H9 (cell line): ENCODE results near the gene CTSL. TPM values are rescaled to one million over a fixed set of nuclear protein-coding genes. Genes with fewer than 3 reads are reported as not detected.

ENCODE experiments used
- DNase-seq: peaks from one replicate; pipeline ENCODE4 v3.0.0-alpha.2; 2017
- H2AFZ ChIP-seq: one replicate; pipeline ENCODE4 v1.6.1; 2013; ENCODE audit warnings: mild to moderate bottlenecking, low read length, control low read depth, moderate library complexity
- H2AK5ac ChIP-seq: 2 replicates; pipeline ENCODE4 v1.6.1; 2013; ENCODE audit warnings: low read length, control low read depth, mixed read lengths; ENCODE audit not compliant: insufficient read length
- H2BK120ac ChIP-seq: one replicate; pipeline ENCODE4 v1.6.1; 2013; ENCODE audit warnings: low read depth, mild to moderate bottlenecking, low read length, control low read depth, inconsistent platforms; ENCODE audit not compliant: poor library complexity, severe bottlenecking
- H2BK12ac ChIP-seq: 2 replicates; pipeline ENCODE4 v1.6.1; 2013; ENCODE audit warnings: low read length, control low read depth, mixed read lengths, low read depth; ENCODE audit not compliant: insufficient read length
- H2BK15ac ChIP-seq: 2 replicates; pipeline ENCODE4 v1.6.1; 2013; ENCODE audit warnings: low read depth, low read length, control low read depth
- H2BK20ac ChIP-seq: one replicate; pipeline ENCODE4 v1.6.1; 2013; ENCODE audit warnings: low read depth, mild to moderate bottlenecking, low read length, control low read depth, inconsistent platforms; ENCODE audit not compliant: poor library complexity, severe bottlenecking
- H2BK5ac ChIP-seq: 2 replicates; pipeline ENCODE4 v1.6.1; 2013; ENCODE audit warnings: low read length, control low read depth, mixed read lengths; ENCODE audit not compliant: insufficient read length
- H3K14ac ChIP-seq: 2 replicates; pipeline ENCODE4 v1.6.1; 2013; ENCODE audit warnings: low read length, control low read depth; ENCODE audit not compliant: insufficient read depth
- H3K18ac ChIP-seq: 2 replicates; pipeline ENCODE4 v1.6.1; 2013; ENCODE audit warnings: low read depth, mild to moderate bottlenecking, mixed read lengths, low read length, control low read depth; ENCODE audit not compliant: insufficient read length
- H3K23ac ChIP-seq: 2 replicates; pipeline ENCODE4 v1.6.1; 2013; ENCODE audit warnings: low read length, control low read depth, mixed read lengths, low read depth; ENCODE audit not compliant: insufficient read length
- H3K23me2 ChIP-seq: 2 replicates; pipeline ENCODE4 v1.6.1; 2013; ENCODE audit warnings: low read depth, mild to moderate bottlenecking, mixed read lengths, low read length, control low read depth; ENCODE audit not compliant: insufficient read length, poor library complexity, severe bottlenecking
- H3K27ac ChIP-seq: 2 replicates; pipeline ENCODE4 v1.5.1; 2013; ENCODE audit warnings: low read length, control low read depth, mixed read lengths, low read depth; ENCODE audit not compliant: insufficient read length
- H3K27me3 ChIP-seq: 2 replicates; pipeline ENCODE4 v1.6.1; 2013; ENCODE audit warnings: low read length, control low read depth, inconsistent platforms; ENCODE audit not compliant: insufficient read depth
- H3K4ac ChIP-seq: 2 replicates; pipeline ENCODE4 v1.6.1; 2013; ENCODE audit warnings: low read depth, mild to moderate bottlenecking, control low read depth, inconsistent platforms, low read length, moderate library complexity
- H3K4me1 ChIP-seq: 2 replicates; pipeline ENCODE4 v1.6.1; 2013; ENCODE audit warnings: low read length, control low read depth, inconsistent platforms; ENCODE audit not compliant: insufficient read depth
- H3K4me2 ChIP-seq: 2 replicates; pipeline ENCODE4 v1.6.1; 2013; ENCODE audit warnings: low read length, control low read depth, mixed read lengths; ENCODE audit not compliant: insufficient read length, insufficient read depth
- H3K56ac ChIP-seq: 2 replicates; pipeline ENCODE4 v1.6.1; 2013; ENCODE audit warnings: low read depth, mild to moderate bottlenecking, mixed read lengths, low read length, control low read depth; ENCODE audit not compliant: insufficient read length
- H3K79me1 ChIP-seq: 2 replicates; pipeline ENCODE4 v1.6.1; 2013; ENCODE audit warnings: low read depth, mild to moderate bottlenecking, moderate library complexity, low read length, control low read depth, inconsistent platforms; ENCODE audit not compliant: insufficient read depth, poor library complexity, severe bottlenecking
- H3K79me2 ChIP-seq: 2 replicates; pipeline ENCODE4 v1.6.1; 2013; ENCODE audit warnings: low read length, control low read depth, inconsistent platforms; ENCODE audit not compliant: insufficient read depth
- H3K9ac ChIP-seq: 2 replicates; pipeline ENCODE4 v1.6.1; 2013; ENCODE audit warnings: low read length, control low read depth, mixed read lengths; ENCODE audit not compliant: insufficient read length; ENCODE audit errors: extremely low read depth
- H3K9me3 ChIP-seq: one replicate; pipeline ENCODE4 v1.6.1; 2013; ENCODE audit warnings: low read depth, low read length, inconsistent platforms; ENCODE audit not compliant: control insufficient read depth
- H3T11ph ChIP-seq: one replicate; pipeline ENCODE4 v1.6.1; 2013; ENCODE audit warnings: mild to moderate bottlenecking, low read length, control low read depth, inconsistent platforms
- H4K20me1 ChIP-seq: one replicate; pipeline ENCODE4 v1.6.1; 2013; ENCODE audit not compliant: control insufficient read depth, insufficient read length, insufficient read depth
- H4K5ac ChIP-seq: 2 replicates; pipeline ENCODE4 v1.6.1; 2013; ENCODE audit warnings: low read depth, mild to moderate bottlenecking, mixed read lengths, low read length, control low read depth; ENCODE audit not compliant: insufficient read length
- H4K8ac ChIP-seq: replicated peaks from 2 replicates; pipeline ENCODE4 v1.6.1; 2013; ENCODE audit warnings: low read length, control low read depth, mixed read lengths, low read depth; ENCODE audit not compliant: insufficient read length
- H4K91ac ChIP-seq: 2 replicates; pipeline ENCODE4 v1.6.1; 2013; ENCODE audit warnings: low read depth, mild to moderate bottlenecking, moderate library complexity, mixed read lengths, low read length, control low read depth; ENCODE audit not compliant: insufficient read length
- H3K27ac Mint-ChIP-seq, 3 experiments: 2 replicates in 2 of 3; 3 replicates in 1 of 3; pipeline ENCODE4 v1.8.0; 2020 to 2021; ENCODE audit warnings: mixed read lengths in 3 of 3, mild to moderate bottlenecking in 1 of 3, moderate library complexity in 1 of 3
- H3K27me3 Mint-ChIP-seq: 2 replicates; pipeline ENCODE4 v1.8.0; 2021; ENCODE audit warnings: low read depth, mild to moderate bottlenecking, moderate library complexity, mixed read lengths
- H3K36me3 Mint-ChIP-seq, 3 experiments: 2 replicates in 2 of 3; 3 replicates in 1 of 3; pipeline ENCODE4 v1.8.0; 2020 to 2021; ENCODE audit warnings: low read depth in 3 of 3, mixed read lengths in 3 of 3; ENCODE audit not compliant: insufficient read depth in 1 of 3
- H3K4me1 Mint-ChIP-seq, 2 experiments: 2 replicates each; pipeline ENCODE4 v1.8.0; 2020; ENCODE audit warnings: mixed read lengths in 2 of 2
- H3K4me3 Mint-ChIP-seq, 2 experiments: 2 replicates in 1 of 2; 3 replicates in 1 of 2; pipeline ENCODE4 v1.8.0; 2020 to 2021; ENCODE audit warnings: mild to moderate bottlenecking in 2 of 2, mixed read lengths in 2 of 2, moderate library complexity in 1 of 2
- H3K9me3 Mint-ChIP-seq, 2 experiments: 2 replicates in 1 of 2; 3 replicates in 1 of 2; pipeline ENCODE4 v1.8.0; 2020; ENCODE audit warnings: mild to moderate bottlenecking in 2 of 2, mixed read lengths in 2 of 2, moderate library complexity in 1 of 2
- CTCF ChIP-seq: fragments of 200-600 bp; sonication (generic); conservative IDR thresholded peaks from 3 replicates; pipeline ENCODE4 v1.8.0; 2021; ENCODE audit warnings: antibody characterized with exemption, mild to moderate bottlenecking
- WGBS: extraction: QIAGEN DNeasy Blood & Tissue Kit; methylation state at CpG from one replicate; pipeline ENCODE4 v1.1.7; 2013; ENCODE audit warnings: missing lambda C conversion rate, low lambda C conversion rate, mixed read lengths; ENCODE audit not compliant: insufficient read length; ENCODE audit errors: extremely low coverage; 5-methylcytosine and 5-hydroxymethylcytosine counted together
- total RNA-seq: library from RNA; stranded (reverse); gene quantifications from 2 replicates; pipeline ENCODE4 v1.2.1, GENCODE V29; 2021

Gene CTSL
- total RNA-seq, 1 experiment from 2014 or later, result 28.9 TPM

DNA sequence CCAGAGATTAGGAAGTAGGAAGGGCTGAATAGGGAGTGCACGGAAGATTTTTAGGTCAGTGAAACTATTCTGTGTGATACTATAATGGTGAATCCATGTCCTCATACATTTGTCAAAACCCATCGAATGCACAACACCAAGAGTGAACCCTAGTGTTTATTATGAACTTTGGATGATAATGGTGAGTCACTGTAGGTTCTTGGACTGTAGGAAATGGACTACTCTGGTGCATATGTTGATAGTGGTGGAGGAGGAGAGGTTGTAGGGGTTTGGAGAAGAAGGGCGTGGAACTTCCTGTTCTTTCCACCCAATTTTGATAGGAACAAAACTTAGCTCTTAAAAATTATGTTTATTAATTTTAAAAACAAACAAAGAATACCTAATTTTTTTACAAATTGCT, 14.3 kb downstream of the CTSL start:
- H2AFZ ChIP-seq, result no peak overlapping the region
- no peak overlapping the region for H3K14ac ChIP-seq
- Mint-ChIP-seq H3K4me3 (no peak overlapping the region), H3K4me1 (no peaks in the 10 kb centered on the region), H3K36me3 (peaks cover 2 to 14% (median 8%) of the 10 kb centered on the region in 3 experiments; a peak in 3 of 7 replicates), H3K27me3 (peaks cover 4% of the 10 kb centered on the region; the same call in 1 of the 2 replicates), H3K9me3 (peaks cover 24 to 31% of the 10 kb centered on the region in 2 experiments), H3K27ac (no peak overlapping the region)
- H2BK12ac ChIP-seq, result no peak overlapping the region
- no peak overlapping the region for H3K18ac ChIP-seq
- H2AK5ac ChIP-seq, result no peak overlapping the region
- no peak overlapping the region for H2BK20ac ChIP-seq
- no peaks in the 10 kb centered on the region for H3K4me1 ChIP-seq
- no peak overlapping the region for H3T11ph ChIP-seq
- H3K27ac ChIP-seq, result no peak overlapping the region
- no peaks in the 10 kb centered on the region for H3K9me3 ChIP-seq
- DNase-seq, result no peak
- H4K20me1 ChIP-seq, result no peaks in the 10 kb centered on the region
- WGBS, result no CpG with 5 or more reads among the region's 3 CpGs
- no peaks in the 10 kb centered on the region for H3K27me3 ChIP-seq
- H3K23me2 ChIP-seq, result no peaks in the 10 kb centered on the region
- H3K4me2 ChIP-seq, result no peak overlapping the region
- H3K79me1 ChIP-seq, result no peaks in the 10 kb centered on the region
- H3K23ac ChIP-seq, result no peak overlapping the region
- H3K56ac ChIP-seq, result no peak overlapping the region
- H3K9ac ChIP-seq, result no peak overlapping the region
- TF ChIP-seq CTCF, result no peak
- no peak overlapping the region for H4K8ac ChIP-seq
- no peak overlapping the region for H4K5ac ChIP-seq
- H2BK5ac ChIP-seq, result no peak overlapping the region
- H2BK15ac ChIP-seq, result no peak overlapping the region
- H4K91ac ChIP-seq, result no peak overlapping the region
- H3K79me2 ChIP-seq, result no peaks in the 10 kb centered on the region
- H3K4ac ChIP-seq, result no peak overlapping the region
- H2BK120ac ChIP-seq, result no peak overlapping the region
